DMS114 treated with DMSO at 0.1 percent for 48 hours (cell line): ENCODE measurements around the gene ATAD3B.
"Not testable (repeated sequence)": the region's sequence is repeated elsewhere in the genome, so short reads cannot be mapped to it uniquely, and the experiment has no call there.

ENCODE experiments used
- DNase-seq: peaks from one replicate; lab custom pipeline; 2025; ENCODE audit not compliant: unreplicated experiment; lab: John Stamatoyannopoulos, UW

Gene ATAD3B

GRCh38 chr1:1477206-1477605, 5.6 kb downstream of the ATAD3B start:
- no peak for DNase-seq

GRCh38 chr1:1479547-1480487, 8.3 kb downstream of the ATAD3B start:
- DNase-seq = no peak

- DNase-seq = not testable (repeated sequence)
These were observed 8.9 kb downstream of the ATAD3B start for GRCh38 chr1:1480488-1480867.

GRCh38 chr1:1481811-1482210, 10.2 kb downstream of the ATAD3B start:
- not testable (repeated sequence) for DNase-seq

GRCh38 chr1:1482856-1483255, 11.3 kb downstream of the ATAD3B start:
- no peak for DNase-seq

GRCh38 chr1:1483714-1484113, 12.1 kb downstream of the ATAD3B start:
- no peak for DNase-seq

- DNase-seq = not testable (repeated sequence)
These were observed 13.6 kb downstream of the ATAD3B start for GRCh38 chr1:1484976-1485750.

- not testable (repeated sequence) for DNase-seq
These were observed 14.3 kb downstream of the ATAD3B start for GRCh38 chr1:1485755-1486317.

GRCh38 chr1:1487701-1488100, 16.1 kb downstream of the ATAD3B start:
- DNase-seq = no peak

- no peak for DNase-seq
These were observed 17.7 kb downstream of the ATAD3B start for GRCh38 chr1:1489231-1489630.

- DNase-seq = no peak
These were observed 18.3 kb downstream of the ATAD3B start for GRCh38 chr1:1489861-1490260.

GRCh38 chr1:1490633-1491230, 19.2 kb downstream of the ATAD3B start:
- no peak for DNase-seq

- no peak for DNase-seq
These were observed 20.0 kb downstream of the ATAD3B start for GRCh38 chr1:1491601-1492000.

- not testable (repeated sequence) for DNase-seq
These were observed 22.7 kb downstream of the ATAD3B start for GRCh38 chr1:1494311-1494710.

GRCh38 chr1:1495461-1495975, 24.0 kb downstream of the ATAD3B start:
- not testable (repeated sequence) for DNase-seq

GRCh38 chr1:1504777-1505365, 33.3 kb downstream of the ATAD3B start:
- DNase-seq = not testable (repeated sequence)

- not testable (repeated sequence) for DNase-seq
These were observed 33.8 kb downstream of the ATAD3B start for GRCh38 chr1:1505366-1505798.

GRCh38 chr1:1505801-1506200, 34.2 kb downstream of the ATAD3B start:
- DNase-seq = not testable (repeated sequence)

- DNase-seq = no peak
These were observed 35.7 kb downstream of the ATAD3B start for GRCh38 chr1:1507305-1507704.

- DNase-seq = not testable (repeated sequence)
These were observed 37.4 kb downstream of the ATAD3B start for GRCh38 chr1:1508775-1509464.
